OCI-LY7 (cell line): Measurements from ENCODE around the gene CCDC134.

ENCODE experiments used
- CTCF ChIP-seq: fragments of 200-600 bp; sonication (generic); conservative IDR thresholded peaks from 2 replicates; pipeline ENCODE4 v1.5.1; 2014; ENCODE audit warnings: mild to moderate bottlenecking, antibody characterized with exemption, low read length, moderate library complexity, mixed read lengths
- EZH2phosphoT487 ChIP-seq: fragments of 200-600 bp; sonication (generic); IDR thresholded peaks from 2 replicates; pipeline ENCODE4 v1.6.1; 2018; ENCODE audit warnings: low read depth, borderline replicate concordance, mild to moderate bottlenecking, mixed run types, antibody characterized with exemption, low read length, moderate library complexity, mixed read lengths

GRCh38 chr22:41875531-41876270 is 75.2 kb downstream of the CCDC134 start:
- no peak for TF ChIP-seq CTCF
- TF ChIP-seq EZH2phosphoT487 = no peak
